IMR-90 (cell line): ENCODE data around the gene AKAP8L. TPM values are rescaled to one million over a fixed set of nuclear protein-coding genes. Genes with fewer than 3 reads are reported as not detected.

ENCODE experiments used
- CEBPB ChIP-seq: IDR thresholded peaks from 2 replicates; pipeline ENCODE4 v1.6.1; 2012; ENCODE audit warnings: low read depth, low read length, improper control_type of control experiment
- ELK1 ChIP-seq: fragments of 150-350 bp; IDR thresholded peaks from 2 replicates; pipeline ENCODE4 v1.6.1; 2016; ENCODE audit warnings: low read depth, mild to moderate bottlenecking, low read length, moderate library complexity, borderline replicate concordance
- MAFK ChIP-seq: IDR thresholded peaks from 2 replicates; pipeline ENCODE4 v1.6.1; 2012; ENCODE audit warnings: low read depth, low read length, improper control_type of control experiment
- MXI1 ChIP-seq: IDR thresholded peaks from 2 replicates; pipeline ENCODE4 v1.6.1; 2012; ENCODE audit warnings: low read depth, mild to moderate bottlenecking, low read length, moderate library complexity, borderline replicate concordance
- RAD21 ChIP-seq: IDR thresholded peaks from 2 replicates; pipeline ENCODE4 v1.6.1; 2012; ENCODE audit warnings: low read length, improper control_type of control experiment
- RFX5 ChIP-seq: IDR thresholded peaks from 2 replicates; pipeline ENCODE4 v1.8.0; 2012; ENCODE audit warnings: low read depth, mild to moderate bottlenecking, low read length, moderate library complexity
- polyA plus RNA-seq, 3 experiments: library from polyadenylated mRNA; depleted of rRNA; stranded (reverse); fragments of >200 nt; gene quantifications; 2 replicates each; pipeline ENCODE4 v1.2.3, GENCODE V29; 2012; ENCODE audit warnings: low replicate concordance in 1 of 3
- total RNA-seq: library from RNA; depleted of rRNA; stranded (reverse); fragments of >200 nt; gene quantifications from 2 replicates; pipeline ENCODE4 v1.2.3, GENCODE V29; 2012

AKAP8L gene
- total and polyA plus RNA-seq, 2 of the 4 experiments (the other 2 are of a cell fraction), result 43.1 to 44.6 TPM

DNA sequence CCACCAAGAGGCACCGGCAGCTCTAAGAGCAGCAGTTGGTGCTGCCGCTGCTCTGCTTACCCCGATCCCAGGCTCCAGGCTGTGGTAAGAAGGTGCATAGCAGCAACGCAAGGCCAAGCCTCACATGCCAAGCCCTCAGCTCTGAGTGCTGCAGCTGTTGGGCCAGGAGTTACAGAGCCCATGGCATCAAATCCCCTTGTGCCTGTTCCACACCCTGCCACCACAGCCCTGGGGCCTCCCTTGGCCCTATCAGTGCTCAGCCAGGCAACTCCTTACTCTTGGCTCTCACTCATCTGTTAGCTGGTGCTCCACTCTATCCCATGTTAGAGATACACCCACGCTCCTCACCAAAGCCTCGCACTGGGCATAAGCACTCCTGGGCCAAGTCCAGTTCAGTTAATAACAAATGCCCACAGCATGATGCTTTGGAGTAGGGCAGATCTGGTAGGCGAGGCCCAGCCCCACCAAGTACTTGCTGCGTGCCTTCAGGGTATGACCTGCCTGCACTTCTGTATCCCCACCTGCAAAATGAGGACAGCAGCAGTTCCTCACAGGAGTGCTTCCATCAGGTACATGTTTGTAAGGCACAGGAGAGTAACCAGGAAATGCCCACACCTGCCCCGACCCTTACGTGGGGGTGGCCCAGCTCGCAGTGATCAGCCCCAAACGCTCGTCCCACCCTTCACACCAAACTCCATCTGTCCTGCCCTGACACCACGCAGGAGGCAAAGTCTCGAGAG, 16.2 kb downstream of the AKAP8L start (continued):
- TF ChIP-seq MAFK (no peak), CEBPB (no peak), ELK1 (no peak), MXI1 (no peak), RAD21 (no peak), RFX5 (no peak)
